GM12801 (cell line): Measurements from ENCODE around the gene AFM.

Source experiments
- CTCF ChIP-seq: IDR thresholded peaks from one replicate; pipeline ENCODE4 v1.5.1; 2011; ENCODE audit warnings: control low read depth; ENCODE audit not compliant: insufficient read length; ENCODE audit errors: extremely low read depth

Gene AFM

GRCh38 chr4:73486497-73486896 is 5.0 kb downstream of the AFM start:
- TF ChIP-seq CTCF: no peak

GRCh38 chr4:73487233-73487632 is 5.7 kb downstream of the AFM start:
- TF ChIP-seq CTCF: no peak

GRCh38 chr4:73499996-73500765 is 18.6 kb downstream of the AFM start:
- no peak for TF ChIP-seq CTCF

- TF ChIP-seq CTCF: no peak
These were observed 20.2 kb downstream of the AFM start for GRCh38 chr4:73501664-73502265.

GRCh38 chr4:73505567-73505966 is 24.0 kb downstream of the AFM start:
- no peak for TF ChIP-seq CTCF

GRCh38 chr4:73507541-73507940 is 26.0 kb downstream of the AFM start:
- no peak for TF ChIP-seq CTCF

- TF ChIP-seq CTCF: no peak
These were observed 27.1 kb downstream of the AFM start for GRCh38 chr4:73508651-73509050.
